Mononuclear cell (primary cell): ENCODE data around the gene STK32B. TPM values are rescaled to one million over a fixed set of nuclear protein-coding genes. Genes with fewer than 3 reads are reported as not detected.

Experiments
- H3K27me3 ChIP-seq: 2 replicates; pipeline ENCODE4 v1.6.0; 2011; ENCODE audit warnings: low read length, control low read depth; ENCODE audit not compliant: insufficient read depth
- H3K4me1 ChIP-seq: 2 replicates; pipeline ENCODE4 v1.5.1; 2011; ENCODE audit warnings: mild to moderate bottlenecking, low read length, control low read depth; ENCODE audit not compliant: insufficient read depth
- H3K4me3 ChIP-seq: 2 replicates; pipeline ENCODE4 v1.5.1; 2011; ENCODE audit warnings: mild to moderate bottlenecking, low read length, moderate library complexity
- H3K9me3 ChIP-seq: 2 replicates; pipeline ENCODE4 v1.5.1; 2011; ENCODE audit warnings: low read depth, mild to moderate bottlenecking, control low read depth, low read length
- total RNA-seq: library from RNA; depleted of rRNA; stranded (reverse); fragments of >200 nt; gene quantifications from one replicate; pipeline ENCODE4 v1.2.3, GENCODE V29; 2012

STK32B gene
- total RNA-seq, 1 donor, result 0.63 TPM

DNA sequence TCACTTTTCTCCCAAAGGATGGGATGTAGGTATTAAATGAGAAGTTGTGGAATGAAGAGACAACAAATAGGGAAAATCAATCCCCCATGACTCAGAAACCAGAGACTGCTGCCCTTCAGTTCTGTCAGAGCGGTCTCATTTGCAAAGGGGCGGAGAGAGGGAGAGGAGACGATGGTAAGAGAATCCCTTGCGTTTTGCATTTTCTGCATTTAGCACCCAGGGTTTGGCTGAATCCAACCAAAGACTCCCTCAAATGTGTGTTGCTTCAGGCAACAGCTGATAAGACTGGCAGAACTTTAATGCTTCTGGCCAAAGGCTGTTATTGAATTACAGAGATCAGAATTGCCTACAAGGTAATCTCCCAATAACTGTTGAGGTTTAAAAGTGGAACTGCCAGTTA is 426.9 kb downstream of the STK32B start:
- no peaks in the 10 kb centered on the region for H3K9me3 ChIP-seq
- H3K4me3 ChIP-seq, result no peak overlapping the region
- H3K4me1 ChIP-seq, result no peaks in the 10 kb centered on the region
- no peaks in the 10 kb centered on the region for H3K27me3 ChIP-seq

DNA sequence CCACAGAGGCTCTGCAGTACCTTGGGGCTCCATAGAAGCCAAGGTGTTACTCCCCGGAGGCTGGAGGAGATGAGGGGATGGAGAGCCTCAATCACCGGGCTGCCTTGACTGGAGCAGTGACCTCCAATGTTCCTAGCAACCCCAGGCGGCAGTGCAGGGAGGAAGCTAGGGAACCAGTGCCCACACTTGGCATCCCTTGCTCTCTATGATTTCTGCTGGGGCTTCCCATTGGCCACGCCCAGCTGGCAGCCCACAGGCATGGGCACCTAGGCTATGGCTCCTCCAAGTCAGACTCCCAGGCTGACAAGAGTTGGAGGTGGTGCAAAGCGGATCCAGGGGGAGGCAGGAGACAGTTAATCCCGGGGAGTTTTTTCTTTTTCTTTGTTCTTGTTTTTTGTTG is 427.4 kb downstream of the STK32B start:
- Histone ChIP-seq H3K4me1 (no peaks in the 10 kb centered on the region), H3K27me3 (no peaks in the 10 kb centered on the region), H3K4me3 (no peak overlapping the region), H3K9me3 (no peaks in the 10 kb centered on the region)

DNA sequence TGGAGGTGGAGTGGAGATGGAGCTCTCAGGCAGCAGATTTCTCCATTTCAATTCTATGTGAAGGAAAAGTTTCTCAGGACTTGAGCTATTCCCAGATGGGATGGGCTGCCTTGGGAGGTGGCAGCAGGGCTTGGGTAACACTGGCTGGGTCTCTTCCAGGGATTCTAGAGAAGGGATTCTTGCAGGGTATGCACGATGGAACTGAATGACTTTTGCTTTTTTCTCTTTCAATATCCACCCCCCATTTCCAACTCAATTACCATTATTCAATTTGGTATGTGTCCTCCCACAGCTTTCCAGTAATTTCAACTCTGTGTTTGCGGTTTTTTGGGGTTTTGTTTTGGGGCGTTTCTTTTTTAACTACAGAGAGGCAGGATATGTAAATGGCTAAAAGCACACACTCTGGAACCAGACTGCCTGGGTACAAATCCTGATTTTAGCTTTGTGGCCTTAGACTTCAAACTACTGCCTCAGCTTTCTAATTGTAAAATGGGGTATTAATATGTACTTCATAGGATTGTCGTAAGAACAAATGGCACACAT is 428.3 kb downstream of the STK32B start:
- no peak overlapping the region for H3K4me3 ChIP-seq

GRCh38 chr4:5488413-5488812 is 437.1 kb downstream of the STK32B start:
- Histone ChIP-seq H3K4me1 (no peaks in the 10 kb centered on the region), H3K27me3 (no peaks in the 10 kb centered on the region)

More for the DNA sequence above, 428.3 kb downstream of the STK32B start:
- no peaks in the 10 kb centered on the region for H3K4me1 ChIP-seq
- H3K9me3 ChIP-seq, result no peaks in the 10 kb centered on the region
- H3K27me3 ChIP-seq, result no peaks in the 10 kb centered on the region

DNA sequence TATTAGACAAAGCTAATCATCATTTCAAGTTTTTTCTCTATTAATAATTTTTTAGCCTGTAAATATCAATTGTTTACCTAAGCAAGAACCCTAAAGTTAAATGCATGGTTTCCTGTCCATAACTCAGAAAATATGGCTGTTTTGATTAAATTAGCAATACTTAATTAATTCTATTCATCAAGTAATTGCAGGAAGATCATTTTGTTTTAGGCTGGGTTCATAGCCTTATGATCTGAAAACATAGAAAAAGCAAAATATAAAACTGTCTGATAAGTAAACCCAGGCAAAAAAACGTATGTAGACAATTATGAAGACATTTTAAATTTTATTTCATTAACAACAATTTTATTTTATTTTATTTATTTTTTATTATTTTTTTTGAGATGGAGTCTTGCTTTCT is 438.0 kb downstream of the STK32B start:
- Histone ChIP-seq H3K9me3 (no peaks in the 10 kb centered on the region), H3K4me3 (no peak overlapping the region), H3K4me1 (no peaks in the 10 kb centered on the region), H3K27me3 (no peaks in the 10 kb centered on the region)

More at GRCh38 chr4:5488413-5488812, 437.1 kb downstream of the STK32B start:
- Histone ChIP-seq H3K4me3 (no peak overlapping the region), H3K9me3 (no peaks in the 10 kb centered on the region)

- Histone ChIP-seq H3K9me3 (no peaks in the 10 kb centered on the region), H3K4me1 (no peaks in the 10 kb centered on the region), H3K27me3 (no peaks in the 10 kb centered on the region), H3K4me3 (no peak overlapping the region)
Observed at GRCh38 chr4:5497489-5497888, 446.2 kb downstream of the STK32B start.

GRCh38 chr4:5500165-5500564 is 448.9 kb downstream of the STK32B start:
- Histone ChIP-seq H3K4me3 (no peak overlapping the region), H3K4me1 (no peaks in the 10 kb centered on the region), H3K9me3 (no peaks in the 10 kb centered on the region)

GRCh38 chr4:5503336-5503936 is 452.2 kb downstream of the STK32B start:
- no peaks in the 10 kb centered on the region for H3K27me3 ChIP-seq
- no peaks in the 10 kb centered on the region for H3K9me3 ChIP-seq
- no peaks in the 10 kb centered on the region for H3K4me1 ChIP-seq
- H3K4me3 ChIP-seq, result no peak overlapping the region

More at GRCh38 chr4:5500165-5500564, 448.9 kb downstream of the STK32B start:
- H3K27me3 ChIP-seq, result no peaks in the 10 kb centered on the region

- H3K27me3 ChIP-seq, result no peaks in the 10 kb centered on the region
- no peaks in the 10 kb centered on the region for H3K4me1 ChIP-seq
- no peak overlapping the region for H3K4me3 ChIP-seq
- no peaks in the 10 kb centered on the region for H3K9me3 ChIP-seq
Observed at GRCh38 chr4:5504486-5504885, 453.2 kb downstream of the STK32B start.

DNA sequence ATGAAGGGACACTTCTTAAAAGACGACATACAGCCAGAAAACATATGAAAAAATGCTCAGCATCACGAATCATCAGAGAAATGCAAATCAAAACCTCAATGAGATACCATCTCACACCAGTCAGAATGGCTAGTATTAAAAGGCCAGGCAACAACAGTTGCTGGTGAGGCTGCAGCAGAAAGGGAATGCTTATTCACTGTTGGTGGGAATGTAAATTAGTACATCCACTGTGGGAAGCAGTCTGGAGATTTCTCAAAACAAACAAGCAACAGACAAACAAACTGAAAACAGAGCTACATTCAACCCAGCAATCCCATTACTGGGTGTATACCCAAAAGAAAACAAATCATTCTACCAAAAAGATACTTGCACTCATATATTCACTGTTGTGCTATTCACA is 459.2 kb downstream of the STK32B start:
- no peak overlapping the region for H3K4me3 ChIP-seq
- H3K27me3 ChIP-seq, result no peaks in the 10 kb centered on the region
- no peaks in the 10 kb centered on the region for H3K9me3 ChIP-seq
- no peaks in the 10 kb centered on the region for H3K4me1 ChIP-seq

DNA sequence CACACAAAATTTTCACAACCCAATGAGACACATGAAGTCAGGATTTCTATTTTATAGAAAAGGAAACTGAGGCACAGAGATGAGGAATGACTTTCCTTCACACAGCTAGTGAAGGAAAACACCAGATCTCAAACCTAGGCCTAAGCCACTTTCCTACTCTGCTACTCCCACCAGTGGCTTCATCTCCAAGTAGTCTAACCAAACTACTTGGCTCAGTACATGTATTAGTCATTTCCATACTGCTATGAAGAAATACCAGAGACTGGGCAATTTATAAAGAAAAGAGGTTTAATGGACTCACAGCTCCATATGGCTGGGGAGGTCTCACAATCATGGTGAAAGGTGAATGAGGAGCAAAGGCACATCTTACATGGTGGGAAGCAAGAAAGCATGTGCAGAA is 460.5 kb downstream of the STK32B start:
- Histone ChIP-seq H3K4me3 (no peak overlapping the region), H3K27me3 (no peaks in the 10 kb centered on the region), H3K4me1 (no peaks in the 10 kb centered on the region), H3K9me3 (no peaks in the 10 kb centered on the region)

GRCh38 chr4:5515646-5516045 is 464.4 kb downstream of the STK32B start:
- H3K9me3 ChIP-seq, result no peaks in the 10 kb centered on the region
- H3K27me3 ChIP-seq, result no peaks in the 10 kb centered on the region
- no peak overlapping the region for H3K4me3 ChIP-seq
- H3K4me1 ChIP-seq, result no peaks in the 10 kb centered on the region

GRCh38 chr4:5517372-5517771 is 466.1 kb downstream of the STK32B start:
- Histone ChIP-seq H3K9me3 (no peaks in the 10 kb centered on the region), H3K4me1 (no peaks in the 10 kb centered on the region), H3K4me3 (no peak overlapping the region), H3K27me3 (no peaks in the 10 kb centered on the region)

GRCh38 chr4:5524446-5525299 is 473.4 kb downstream of the STK32B start:
- H3K4me3 ChIP-seq, result no peak overlapping the region
- H3K9me3 ChIP-seq, result no peaks in the 10 kb centered on the region
- no peaks in the 10 kb centered on the region for H3K27me3 ChIP-seq
- no peaks in the 10 kb centered on the region for H3K4me1 ChIP-seq

- no peaks in the 10 kb centered on the region for H3K4me1 ChIP-seq
- H3K9me3 ChIP-seq, result no peaks in the 10 kb centered on the region
- H3K4me3 ChIP-seq, result no peak overlapping the region
- H3K27me3 ChIP-seq, result no peaks in the 10 kb centered on the region
Observed at GRCh38 chr4:5526080-5526846, 475.0 kb downstream of the STK32B start.
